Hypothalamus (tissue), 51 donors: Measurements from ENCODE around the gene SARS1.

Experiments
- DNase-seq, 51 donors: peaks; one replicate each; lab custom pipeline; 2025; lab: John Stamatoyannopoulos, UW

The SARS1 gene

DNA sequence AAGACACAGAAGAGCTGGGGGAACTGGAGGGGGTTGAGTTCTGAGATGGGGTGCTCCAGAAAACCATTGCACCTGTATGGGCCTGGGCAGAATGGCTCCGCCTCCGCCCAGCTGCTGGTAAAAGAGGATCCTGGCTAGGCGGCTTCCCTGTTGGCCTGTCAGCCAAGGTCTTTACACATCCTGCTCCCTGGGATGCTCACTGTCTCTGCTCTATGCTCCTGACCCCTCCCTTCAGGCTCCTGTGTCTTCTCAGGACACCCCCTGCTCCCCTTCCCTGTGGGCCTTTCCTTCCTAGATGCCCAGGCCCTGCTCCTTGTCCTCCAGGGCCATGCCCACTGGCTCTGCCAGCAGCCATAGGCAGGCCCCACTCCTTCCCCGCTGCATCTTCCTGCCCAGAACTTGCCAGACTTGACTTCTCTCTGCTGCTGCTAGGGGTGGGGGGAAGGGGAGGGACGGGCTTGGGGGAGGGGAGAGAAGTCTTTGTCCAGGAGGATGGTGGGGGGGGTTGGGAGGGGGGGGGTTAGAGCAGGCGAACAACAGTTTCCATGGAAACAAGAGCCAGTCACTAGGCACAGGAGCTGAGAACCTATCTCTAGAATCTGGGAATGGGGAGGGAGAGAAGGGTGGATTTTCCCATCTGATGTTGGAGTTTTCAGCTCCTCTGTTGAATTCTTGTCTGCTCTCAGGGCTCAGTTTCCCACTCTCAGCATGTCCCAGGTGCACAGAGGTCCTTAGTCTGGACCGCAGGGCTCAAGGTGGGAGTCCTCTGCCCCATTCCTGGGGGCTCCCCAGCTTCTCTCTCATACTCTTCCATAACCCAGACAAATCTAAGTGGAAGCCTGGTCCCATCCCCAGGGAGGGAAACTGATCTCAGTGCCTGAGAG lies 46.2 kb downstream of the SARS1 start:
- DNase-seq = peak in 5 of 51 donors; percentile 28 to 44 (median 29)

GRCh38 chr1:109261006-109261405 lies 47.3 kb downstream of the SARS1 start:
- DNase-seq = no peak

- DNase-seq = no peak
Observed at GRCh38 chr1:109261578-109261977, 47.9 kb downstream of the SARS1 start.

DNA sequence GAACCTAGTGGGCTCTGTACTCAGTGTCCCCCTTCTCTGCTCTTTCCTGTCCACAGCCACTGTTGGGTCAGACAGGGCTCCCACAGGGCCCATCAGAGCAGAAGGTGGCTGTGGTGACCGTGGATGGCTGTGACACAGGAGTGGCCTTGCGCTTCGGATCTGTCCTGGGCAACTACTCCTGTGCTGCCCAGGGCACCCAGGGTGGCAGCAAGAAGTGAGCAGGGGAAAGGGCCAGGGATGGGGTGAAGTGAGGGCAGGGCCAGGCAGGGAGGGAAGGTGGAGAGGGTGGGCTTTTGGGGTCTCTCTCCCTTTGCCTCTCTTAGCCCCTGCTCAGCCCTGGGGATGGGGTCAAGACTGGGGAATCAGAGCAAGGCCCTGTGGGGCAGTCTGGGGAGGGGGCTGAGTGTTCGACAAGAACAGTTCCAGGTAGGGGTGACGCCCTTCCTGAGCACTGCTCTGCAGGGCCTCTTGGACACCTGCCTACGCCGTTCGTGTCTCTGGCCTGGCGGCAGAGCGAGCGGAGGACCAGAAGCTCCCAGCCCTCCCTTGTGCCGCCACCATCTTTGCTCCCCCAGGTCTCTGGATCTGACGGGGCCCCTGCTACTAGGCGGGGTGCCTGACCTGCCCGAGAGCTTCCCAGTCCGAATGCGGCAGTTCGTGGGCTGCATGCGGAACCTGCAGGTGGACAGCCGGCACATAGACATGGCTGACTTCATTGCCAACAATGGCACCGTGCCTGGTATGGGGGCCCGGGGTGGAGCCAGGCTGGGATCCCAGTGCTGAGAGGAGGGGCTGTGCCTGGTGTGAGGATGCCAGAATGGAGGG lies 48.7 kb downstream of the SARS1 start:
- peak in 1 of 51 donors; percentile 32 for DNase-seq

DNA sequence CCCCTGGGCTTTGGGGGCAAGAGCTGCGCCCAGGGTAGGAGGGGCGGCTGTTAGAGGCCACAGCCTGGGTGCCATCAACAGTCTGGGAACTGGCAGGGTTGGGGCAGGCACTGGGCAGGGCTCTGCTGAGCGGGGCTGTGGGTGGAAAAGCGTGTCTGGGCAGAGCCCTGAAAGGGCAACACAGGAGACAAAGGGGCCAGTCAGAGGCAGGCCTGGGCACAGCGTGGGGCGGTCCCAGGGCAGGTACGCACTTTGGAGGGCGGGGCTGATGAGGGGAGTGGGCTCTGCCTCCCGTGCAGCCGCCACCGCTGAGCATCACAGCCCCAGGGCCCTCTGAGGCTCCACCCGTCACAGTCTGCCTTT lies 49.5 kb downstream of the SARS1 start:
- DNase-seq = peak in 3 of 51 donors; percentile 53 to 62 (median 53)

- peak in 48 of 51 donors; percentile 30 to 94 (median 72) for DNase-seq
Observed at GRCh38 chr1:109263597-109264378, 50.1 kb downstream of the SARS1 start.

- DNase-seq = no peak
Observed at GRCh38 chr1:109264379-109264755, 50.6 kb downstream of the SARS1 start.

- no peak for DNase-seq
Observed at GRCh38 chr1:109265016-109265415, 51.3 kb downstream of the SARS1 start.

- no peak for DNase-seq
Observed at GRCh38 chr1:109265741-109266330, 52.1 kb downstream of the SARS1 start.

GRCh38 chr1:109266965-109267364 lies 53.2 kb downstream of the SARS1 start:
- peak in 1 of 51 donors; percentile 59 for DNase-seq

- no peak for DNase-seq
Observed at GRCh38 chr1:109267743-109268300, 54.1 kb downstream of the SARS1 start.

- DNase-seq = peak in 5 of 51 donors; percentile 19 to 51 (median 39)
Observed at GRCh38 chr1:109268431-109269211, 54.9 kb downstream of the SARS1 start.

- no peak for DNase-seq
Observed at GRCh38 chr1:109269212-109269980, 55.7 kb downstream of the SARS1 start.

- no peak for DNase-seq
Observed at GRCh38 chr1:109269981-109270622, 56.4 kb downstream of the SARS1 start.

DNA sequence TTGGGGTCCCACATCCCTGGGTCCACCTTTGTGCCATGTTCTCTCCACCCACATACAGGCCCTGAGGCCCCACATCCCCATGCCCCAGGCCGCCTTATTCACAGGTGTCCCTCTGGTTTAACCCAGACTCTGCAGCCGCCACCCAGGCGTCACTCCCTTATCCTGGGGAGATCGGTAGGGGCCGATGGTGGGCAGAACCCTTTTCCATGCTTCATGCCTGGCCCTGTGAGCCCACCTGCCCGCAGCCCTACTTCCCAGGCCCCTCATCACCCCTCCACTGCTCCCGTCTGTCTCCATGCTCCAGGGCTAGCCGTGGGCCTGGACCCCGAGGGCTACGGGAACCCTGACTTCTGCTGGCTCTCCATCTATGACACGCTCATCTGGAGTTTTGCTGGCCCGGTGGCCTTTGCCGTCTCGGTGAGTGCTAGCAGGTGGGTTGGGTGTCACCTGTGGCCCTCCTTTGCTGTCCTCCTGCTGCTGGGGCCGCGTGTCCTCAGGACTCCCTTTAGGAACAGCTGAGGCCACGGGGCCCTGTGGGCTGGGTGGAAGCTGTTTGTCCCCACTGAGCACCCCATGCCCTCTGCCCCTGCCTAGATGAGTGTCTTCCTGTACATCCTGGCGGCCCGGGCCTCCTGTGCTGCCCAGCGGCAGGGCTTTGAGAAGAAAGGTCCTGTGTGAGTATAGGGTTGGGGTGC lies 57.1 kb downstream of the SARS1 start:
- no peak for DNase-seq

GRCh38 chr1:109271458-109271857 lies 57.7 kb downstream of the SARS1 start:
- no peak for DNase-seq

- DNase-seq = no peak
Observed at GRCh38 chr1:109272021-109272799, 58.5 kb downstream of the SARS1 start.
